Neural cell (in vitro differentiated cells): ENCODE results near the gene TAAR2. TPM values are rescaled to one million over a fixed set of nuclear protein-coding genes. Genes with fewer than 3 reads are reported as not detected.

Experiments
- polyA plus RNA-seq: library from polyadenylated mRNA; depleted of rRNA; stranded (reverse); fragments of >200 nt; gene quantifications from 2 replicates; pipeline ENCODE4 v1.2.3, GENCODE V29; 2014

TAAR2 gene
- polyA plus RNA-seq, 1 donor from 2014 or later = not detected

Other genes starting within 250 kb of the TAAR2 start
- 14.7 and 16.8 TPM in 2 replicates for gene MOXD1, start 222.8 kb downstream of the TAAR2 start, polyA plus RNA-seq
- 79.5 and 80.6 TPM in 2 replicates for gene STX7, start 111.2 kb downstream of the TAAR2 start, polyA plus RNA-seq
- not detected in 2 replicates for gene TAAR9, start 86.0 kb downstream of the TAAR2 start, polyA plus RNA-seq
- gene TAAR8, start 71.6 kb downstream of the TAAR2 start, polyA plus RNA-seq = not detected in 2 replicates
- gene TAAR6, start 54.0 kb downstream of the TAAR2 start, polyA plus RNA-seq = not detected in 2 replicates
- not detected in 2 replicates for gene TAAR5, start 34.5 kb downstream of the TAAR2 start, polyA plus RNA-seq
- not detected in 2 replicates for gene TAAR1, start 34.9 kb upstream of the TAAR2 start, polyA plus RNA-seq
- gene VNN1, start 89.8 kb upstream of the TAAR2 start, polyA plus RNA-seq = not detected in 2 replicates
- not detected in 2 replicates for gene VNN2, start 133.6 kb upstream of the TAAR2 start, polyA plus RNA-seq
- gene SLC18B1, start 174.4 kb upstream of the TAAR2 start, polyA plus RNA-seq = 3.5 and 9.0 TPM in 2 replicates
- 1,598 and 1,627 TPM in 2 replicates for gene RPS12, start 190.3 kb upstream of the TAAR2 start, polyA plus RNA-seq